OCI-LY3 (cell line): ENCODE measurements around the gene DIP2C.

Experiments used
- EZH2phosphoT487 ChIP-seq: fragments of 200-600 bp; shearing (Covaris generic); IDR thresholded peaks from 2 replicates; pipeline ENCODE4 v1.6.1; 2018; ENCODE audit warnings: antibody characterized with exemption, mixed run types, low read depth
- TF ChIP-seq, protein P1 (sequence below): fragments of 200-600, 300-600 bp; sonication (generic); IDR thresholded peaks from 2 replicates; pipeline ENCODE4 v1.5.1; 2014; ENCODE audit warnings: antibody characterized with exemption, low read length, low read depth

DNA sequence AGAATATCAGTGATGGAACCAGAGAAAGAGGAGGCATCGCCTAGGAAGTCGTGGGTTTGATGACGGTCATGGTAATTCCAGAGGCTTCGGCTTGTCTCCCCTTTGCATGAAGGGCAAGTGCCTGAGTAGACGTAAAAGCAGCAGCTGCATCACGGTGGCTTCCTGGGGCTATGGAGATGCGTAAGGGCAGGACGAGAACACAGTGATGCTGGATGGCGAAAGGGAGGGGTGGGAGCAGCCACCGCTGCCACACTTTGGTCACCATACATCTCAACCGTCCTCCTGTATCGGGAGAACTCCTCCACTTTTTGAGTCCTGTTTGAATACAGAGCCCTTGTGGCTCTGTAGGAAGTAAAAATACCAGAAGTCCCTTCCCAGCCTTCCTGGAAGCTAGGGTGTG is 371.5 kb downstream of the DIP2C start:
- TF ChIP-seq, protein P1, sequence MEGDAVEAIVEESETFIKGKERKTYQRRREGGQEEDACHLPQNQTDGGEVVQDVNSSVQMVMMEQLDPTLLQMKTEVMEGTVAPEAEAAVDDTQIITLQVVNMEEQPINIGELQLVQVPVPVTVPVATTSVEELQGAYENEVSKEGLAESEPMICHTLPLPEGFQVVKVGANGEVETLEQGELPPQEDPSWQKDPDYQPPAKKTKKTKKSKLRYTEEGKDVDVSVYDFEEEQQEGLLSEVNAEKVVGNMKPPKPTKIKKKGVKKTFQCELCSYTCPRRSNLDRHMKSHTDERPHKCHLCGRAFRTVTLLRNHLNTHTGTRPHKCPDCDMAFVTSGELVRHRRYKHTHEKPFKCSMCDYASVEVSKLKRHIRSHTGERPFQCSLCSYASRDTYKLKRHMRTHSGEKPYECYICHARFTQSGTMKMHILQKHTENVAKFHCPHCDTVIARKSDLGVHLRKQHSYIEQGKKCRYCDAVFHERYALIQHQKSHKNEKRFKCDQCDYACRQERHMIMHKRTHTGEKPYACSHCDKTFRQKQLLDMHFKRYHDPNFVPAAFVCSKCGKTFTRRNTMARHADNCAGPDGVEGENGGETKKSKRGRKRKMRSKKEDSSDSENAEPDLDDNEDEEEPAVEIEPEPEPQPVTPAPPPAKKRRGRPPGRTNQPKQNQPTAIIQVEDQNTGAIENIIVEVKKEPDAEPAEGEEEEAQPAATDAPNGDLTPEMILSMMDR: no peak
- no peak for TF ChIP-seq EZH2phosphoT487
